SKM-1 treated with dmso at 0.1 percent for 144 hours (cell line): ENCODE measurements around the gene KSR1.
"Not testable (repeated sequence)": the region's sequence is repeated elsewhere in the genome, so short reads cannot be mapped to it uniquely, and the experiment has no call there.

ENCODE experiments used
- DNase-seq: peaks from one replicate; lab custom pipeline; 2025; ENCODE audit not compliant: unreplicated experiment; lab: John Stamatoyannopoulos, UW

Gene KSR1

DNA sequence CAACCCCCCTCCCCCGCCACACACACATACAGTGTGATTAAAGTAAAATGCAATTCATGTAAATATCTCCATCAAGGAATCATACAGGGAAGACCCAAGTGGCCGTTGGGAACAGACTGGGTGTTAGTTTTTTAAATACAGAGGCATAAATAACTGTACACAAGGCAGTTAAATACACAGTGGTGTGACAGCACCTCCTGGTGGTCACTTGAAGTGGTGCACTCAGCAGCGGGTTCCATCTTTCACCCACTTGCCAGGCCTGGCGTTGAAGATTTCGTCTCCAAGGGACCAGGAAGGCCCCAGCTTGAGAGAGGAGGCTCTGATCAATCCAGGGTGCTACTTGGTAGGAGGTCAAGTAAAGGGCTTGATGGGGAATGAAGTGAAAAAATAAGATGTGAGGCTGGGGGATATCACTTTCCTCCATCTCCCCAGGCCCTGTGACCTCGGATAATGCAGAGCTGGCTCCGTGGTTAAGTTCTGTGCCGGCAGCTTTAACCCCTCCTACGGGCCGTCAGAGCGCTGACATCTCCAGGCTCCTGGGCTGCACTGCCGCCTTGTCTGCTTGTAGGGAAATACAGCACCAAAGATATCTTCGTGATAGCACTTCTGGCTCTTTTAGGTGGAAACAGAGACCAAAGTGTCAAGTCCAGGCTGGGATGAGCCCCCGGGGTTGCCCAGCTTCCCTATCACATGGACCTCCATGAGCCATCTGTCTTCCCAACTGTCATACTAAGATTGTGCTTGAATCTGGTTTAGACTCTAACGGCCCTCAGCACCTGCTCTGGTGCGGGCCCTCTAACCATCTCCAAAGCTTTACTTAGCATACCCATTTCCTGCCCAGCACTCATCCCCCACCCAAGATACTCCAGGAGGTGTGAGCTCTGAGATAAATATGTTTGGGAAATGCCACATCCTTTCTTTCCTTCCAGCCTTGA, 195.4 kb downstream of the KSR1 start:
- DNase-seq = peak; percentile 3

DNA sequence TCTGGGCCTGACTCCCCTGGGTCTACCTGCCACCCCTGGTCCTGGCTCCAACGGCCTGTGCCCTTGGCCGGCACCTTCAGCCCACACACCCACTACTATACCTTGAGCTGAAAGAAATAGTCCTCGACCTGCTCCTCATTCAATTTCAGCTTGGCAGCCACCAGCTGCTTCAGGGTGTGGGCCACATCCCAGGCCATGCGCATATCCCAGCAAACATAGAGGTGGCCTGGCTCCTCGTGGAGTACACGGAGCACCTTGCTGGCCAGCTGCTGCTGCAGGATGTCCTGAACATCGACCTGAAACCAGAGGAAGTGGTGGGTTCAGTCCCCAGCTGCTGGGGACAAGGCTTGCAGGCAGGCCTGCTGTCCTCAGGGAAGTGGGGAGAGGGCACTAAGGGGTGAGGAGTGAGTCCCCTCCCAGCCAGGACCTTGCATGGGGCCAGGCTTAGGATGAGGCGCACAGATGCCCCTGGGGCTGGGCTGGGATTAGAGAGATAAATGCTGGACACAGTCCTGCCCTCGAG, 197.3 kb downstream of the KSR1 start:
- not testable (repeated sequence) for DNase-seq

DNA sequence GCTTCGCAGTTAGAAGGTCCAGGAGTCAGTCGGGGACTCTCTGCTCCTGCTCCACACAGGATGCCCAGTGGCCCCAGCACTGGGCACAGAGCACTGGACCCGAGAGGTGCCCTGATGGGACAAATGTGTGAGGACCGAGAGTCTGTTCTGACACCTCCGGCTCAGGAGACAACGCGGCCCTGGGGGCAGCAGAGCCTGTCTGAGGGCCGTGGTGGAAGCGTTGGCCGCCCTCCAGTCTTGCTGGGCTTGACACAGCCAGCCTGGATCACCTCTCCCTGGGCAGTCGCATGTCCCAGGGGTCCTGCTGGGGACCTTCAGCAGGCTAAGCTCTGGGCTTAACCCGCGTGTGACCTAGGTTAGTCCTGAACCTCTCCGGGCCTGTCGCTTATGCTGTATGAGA, 197.9 kb downstream of the KSR1 start:
- DNase-seq = no peak

DNA sequence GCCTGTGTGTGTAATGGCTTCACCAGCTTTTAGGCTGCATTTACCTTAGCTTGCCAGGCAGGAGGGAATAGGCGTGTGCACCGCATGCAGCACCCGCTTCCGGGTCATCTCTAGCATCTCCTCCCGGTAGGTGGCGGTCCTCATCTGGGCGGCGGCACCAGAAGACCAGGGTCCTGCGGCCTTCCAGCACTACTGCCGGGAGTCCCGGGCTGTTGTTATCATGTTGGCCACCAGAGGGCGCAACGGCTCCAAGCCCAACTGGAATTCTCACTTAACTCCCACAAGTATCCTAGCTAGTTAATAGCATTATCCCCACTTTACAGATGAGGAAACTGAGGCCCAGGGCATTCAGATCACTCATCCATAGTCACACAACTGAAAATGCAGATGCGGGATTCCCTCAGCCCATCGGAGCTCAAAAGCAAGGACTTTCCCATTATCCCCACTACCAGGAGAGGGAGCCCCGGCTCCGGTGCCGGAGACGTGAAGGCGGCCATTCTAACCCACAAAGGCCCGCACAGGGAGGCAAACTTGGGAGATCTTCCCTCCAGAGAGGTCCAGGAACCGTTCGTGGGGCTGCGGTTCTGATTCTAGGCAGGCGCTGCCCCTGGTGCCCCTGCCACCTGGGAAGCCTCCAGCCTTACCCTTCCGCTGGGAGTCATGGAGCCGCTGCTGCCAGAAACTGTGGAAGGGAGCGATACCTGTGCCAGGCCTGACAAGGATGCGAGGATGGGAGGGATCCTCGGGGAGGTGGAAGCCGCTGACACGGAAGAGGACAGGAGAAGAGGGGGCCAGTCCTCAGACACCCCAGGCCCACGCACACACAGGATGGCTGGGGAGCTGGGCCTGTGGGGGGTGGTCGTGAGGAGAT, 198.6 kb downstream of the KSR1 start:
- DNase-seq = peak; percentile 89

DNA sequence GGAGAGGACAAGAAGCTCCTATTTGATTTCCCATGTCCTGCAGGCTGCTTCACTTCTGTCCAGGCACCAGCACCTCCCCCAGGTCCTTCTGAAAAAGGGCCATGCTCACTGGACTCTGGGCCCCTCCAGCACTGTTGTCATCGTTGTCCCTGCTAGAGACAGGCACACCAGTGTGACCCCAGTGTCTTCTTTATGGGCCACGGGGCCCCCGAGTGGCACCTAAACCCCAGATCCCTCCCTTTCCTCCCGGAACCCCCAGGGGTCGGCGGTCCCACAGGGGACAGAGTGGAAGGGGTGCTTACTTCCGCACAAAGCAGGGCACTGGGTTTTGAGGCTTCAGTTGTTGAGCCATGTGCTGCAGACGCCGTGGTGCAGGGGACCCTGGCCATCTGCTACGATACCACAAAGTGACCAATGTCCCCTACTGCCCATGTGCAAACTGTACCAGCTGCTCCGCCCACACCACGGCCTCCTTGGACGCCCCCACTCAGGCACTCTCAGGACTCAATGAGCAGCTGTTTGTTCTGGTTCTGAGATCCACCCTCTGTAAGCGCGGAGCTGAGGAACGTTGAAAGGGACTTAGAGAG, 199.4 kb downstream of the KSR1 start:
- DNase-seq = not testable (repeated sequence)

DNA sequence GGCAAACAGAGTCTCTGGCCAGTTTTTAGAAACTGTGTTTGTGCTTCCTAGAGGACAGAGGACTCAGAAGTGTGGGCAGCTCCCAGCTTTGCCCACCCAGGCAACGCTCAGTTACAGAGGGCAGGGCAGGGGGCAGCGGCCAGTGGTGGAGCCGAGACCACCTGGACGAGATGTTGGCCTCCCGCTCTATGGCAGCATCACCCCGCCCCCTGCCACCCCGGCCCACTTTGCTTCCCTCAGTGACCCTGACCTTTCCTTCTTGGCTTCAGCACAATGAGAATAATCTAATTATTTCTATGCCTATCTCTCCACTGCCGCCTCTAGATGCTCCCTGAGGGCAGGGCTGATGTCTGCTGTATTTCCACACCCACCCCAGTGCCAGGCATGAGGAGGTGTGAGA, 200.4 kb downstream of the KSR1 start:
- not testable (repeated sequence) for DNase-seq

DNA sequence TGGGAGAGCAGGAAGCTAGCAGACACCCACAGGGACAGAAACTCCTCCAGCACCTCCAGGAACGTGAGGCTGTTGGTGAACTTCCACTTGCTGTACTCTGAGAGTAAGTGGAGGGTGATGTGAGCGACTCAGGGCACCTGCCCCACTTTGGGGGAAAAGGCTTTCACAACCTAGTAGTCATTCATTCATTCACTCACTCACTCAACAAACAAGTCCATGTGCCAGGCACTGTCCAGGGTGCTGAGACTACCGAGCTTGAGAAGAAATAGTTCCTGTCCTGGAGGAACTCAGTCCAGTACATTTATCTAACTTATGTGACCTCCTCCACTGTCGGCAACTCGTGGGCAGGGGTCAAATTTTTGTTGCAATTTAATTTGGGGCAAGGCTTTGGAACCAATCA, 201.4 kb downstream of the KSR1 start:
- DNase-seq = no peak

DNA sequence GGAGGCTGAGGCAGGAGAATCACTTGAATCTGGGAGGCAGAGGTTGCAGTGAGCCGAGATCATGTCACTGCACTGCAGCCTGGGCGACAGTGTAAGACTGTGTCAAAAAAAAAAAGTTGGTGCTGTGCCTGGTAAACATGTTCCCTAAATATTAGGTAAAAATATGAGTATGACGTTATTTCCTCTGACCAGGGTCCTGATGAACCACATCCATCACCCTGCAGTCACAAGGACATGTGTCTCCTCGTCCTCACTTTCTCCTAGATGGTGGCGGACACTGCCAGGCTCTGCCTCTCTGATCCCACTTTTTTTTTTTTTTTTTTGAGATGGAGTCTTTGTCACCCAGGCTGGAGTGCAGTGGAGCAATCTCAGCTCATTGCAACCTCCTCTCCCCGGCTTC, 203.4 kb downstream of the KSR1 start:
- no peak for DNase-seq

DNA sequence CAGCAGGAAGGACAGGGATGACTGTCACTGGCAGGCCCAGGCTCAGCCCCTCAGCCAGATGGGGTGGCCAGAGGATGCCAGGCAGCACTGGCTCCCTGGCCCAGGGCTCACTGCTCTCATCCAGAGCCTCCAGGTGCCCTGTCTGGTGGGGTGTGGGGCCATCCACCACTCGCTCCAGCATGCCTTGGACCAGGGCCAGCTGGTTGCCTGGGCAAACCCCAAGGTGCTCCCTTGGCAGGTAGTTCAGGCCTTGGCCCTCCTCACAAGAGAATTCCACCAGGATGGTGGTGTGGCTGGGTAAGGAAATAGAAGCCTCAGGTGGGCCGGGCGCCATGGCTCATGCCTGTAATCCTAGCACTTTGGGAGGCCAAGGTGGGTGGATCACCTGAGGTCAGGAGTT, 204.2 kb downstream of the KSR1 start:
- no peak for DNase-seq

DNA sequence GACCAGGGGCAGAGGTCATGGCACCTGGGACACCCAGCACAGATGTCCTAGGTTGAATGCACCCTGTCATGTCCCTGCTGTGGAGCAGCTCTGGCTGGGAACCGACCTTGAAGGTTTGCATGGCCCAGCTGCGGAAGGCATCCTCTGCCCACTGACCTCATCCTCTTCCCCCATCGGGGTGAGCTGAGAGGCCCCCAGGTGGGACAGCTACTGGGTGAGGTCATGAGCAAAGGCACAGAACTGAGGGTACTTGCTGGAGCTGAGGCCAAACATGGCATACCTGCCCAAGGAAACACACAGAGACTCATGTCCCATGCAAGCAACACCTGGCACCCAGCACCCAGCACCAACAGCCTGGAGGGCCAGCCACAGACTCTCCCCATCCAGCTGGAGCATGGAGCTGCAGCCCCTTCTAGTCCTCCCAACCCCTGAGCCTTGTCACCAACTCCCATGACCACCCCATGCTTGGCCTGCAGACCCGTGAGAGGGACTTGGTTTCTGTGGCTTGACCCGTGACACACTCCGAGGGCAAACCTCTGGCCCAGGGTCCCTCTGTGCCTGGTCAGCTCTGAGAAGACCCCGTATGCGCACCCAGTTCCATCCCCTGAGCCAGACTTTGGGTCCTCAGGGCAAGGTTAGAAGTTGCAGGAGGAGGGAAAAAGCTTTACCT, 207.8 kb downstream of the KSR1 start:
- DNase-seq = no peak

DNA sequence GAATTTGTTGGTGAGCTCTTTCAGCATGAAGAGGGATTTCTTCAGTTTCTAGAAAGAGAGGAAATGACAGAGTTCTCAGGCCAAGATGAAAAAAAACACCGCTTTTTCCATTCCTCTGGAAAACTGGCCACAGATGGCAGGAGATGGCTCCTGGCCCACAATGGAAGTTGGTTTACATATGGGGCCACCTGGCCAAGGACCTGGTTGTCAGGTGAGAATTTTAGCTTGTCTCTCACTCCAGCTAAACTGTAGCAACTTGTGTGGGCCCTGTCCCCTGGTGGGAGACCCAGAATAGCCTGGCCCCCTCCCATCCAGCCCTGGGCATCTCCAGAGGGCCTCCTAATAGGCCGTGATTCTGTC, 208.3 kb downstream of the KSR1 start:
- no peak for DNase-seq

DNA sequence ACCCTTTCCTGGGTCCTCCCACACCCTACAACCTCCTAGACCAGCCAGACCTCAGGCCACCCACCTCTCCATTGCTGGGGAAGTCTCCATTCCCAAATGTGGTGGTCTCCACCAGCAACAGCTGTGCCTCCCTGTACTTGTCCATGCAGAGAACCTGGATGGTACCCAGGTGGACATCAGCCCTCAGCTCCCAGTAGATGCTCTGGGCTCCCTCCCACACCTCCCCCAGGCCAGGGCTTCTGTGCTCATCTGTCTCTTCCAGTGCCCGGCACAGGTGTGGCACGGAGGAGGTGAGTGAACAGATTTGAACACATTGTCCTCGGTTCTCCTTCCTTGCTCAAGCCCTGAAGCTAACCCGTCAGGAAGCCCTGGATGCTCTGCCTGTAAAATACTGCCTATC, 209.3 kb downstream of the KSR1 start:
- DNase-seq = no peak

DNA sequence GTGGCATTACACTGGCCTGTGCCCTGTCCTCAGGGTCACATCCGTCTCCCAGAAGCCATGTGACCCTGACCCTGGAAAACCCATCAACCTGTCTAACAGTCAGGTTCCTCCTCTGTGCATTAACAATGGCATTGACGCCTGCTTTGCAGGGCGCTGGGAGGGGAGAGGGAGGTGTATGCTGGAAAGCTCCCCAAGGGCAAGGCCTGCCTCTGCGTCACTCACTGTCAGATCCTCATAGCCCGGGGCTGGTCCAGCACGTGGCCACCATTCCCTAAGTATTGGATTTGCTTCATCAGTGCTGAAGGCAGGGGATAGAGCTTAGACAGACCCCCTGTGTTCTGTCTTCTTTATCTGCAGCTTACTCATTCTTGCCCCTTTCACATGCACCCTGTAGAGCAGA, 210.0 kb downstream of the KSR1 start:
- DNase-seq = not testable (repeated sequence)

DNA sequence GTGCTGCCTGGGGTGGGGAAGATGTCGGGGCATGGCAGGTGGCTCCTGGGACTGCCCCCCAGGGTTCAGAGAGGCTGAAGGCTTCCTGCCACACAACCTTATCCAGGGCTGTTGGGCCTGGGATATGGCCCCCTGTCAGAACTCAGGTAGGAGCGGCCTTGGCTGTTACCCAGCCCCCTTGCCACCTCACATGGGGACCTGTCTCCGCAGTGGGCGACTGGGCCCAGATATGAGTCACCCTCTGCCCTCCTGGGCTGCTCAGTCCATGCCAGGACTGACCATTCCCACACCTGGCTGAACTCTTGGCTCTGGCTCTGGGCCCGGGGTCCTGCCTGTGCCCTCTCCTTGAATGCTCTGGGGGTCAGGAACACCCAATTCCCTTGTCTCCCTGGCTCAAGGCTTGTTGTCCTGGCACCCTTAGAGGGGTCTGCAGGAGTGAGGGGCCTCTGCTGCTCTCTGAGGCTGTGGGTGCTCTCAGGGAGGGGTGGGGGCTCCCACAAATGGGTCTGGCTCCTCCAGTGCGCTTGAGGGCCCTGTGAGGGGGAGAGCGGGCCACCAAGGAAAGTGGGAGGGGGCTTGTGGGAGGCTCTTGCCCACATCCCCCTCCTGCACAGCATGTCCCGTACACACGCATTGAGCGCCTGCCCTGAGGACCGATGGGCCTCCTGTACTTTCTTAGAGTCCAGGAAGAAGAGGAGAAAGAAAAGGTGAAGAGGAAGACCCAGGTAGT, 210.7 kb downstream of the KSR1 start:
- DNase-seq = no peak

DNA sequence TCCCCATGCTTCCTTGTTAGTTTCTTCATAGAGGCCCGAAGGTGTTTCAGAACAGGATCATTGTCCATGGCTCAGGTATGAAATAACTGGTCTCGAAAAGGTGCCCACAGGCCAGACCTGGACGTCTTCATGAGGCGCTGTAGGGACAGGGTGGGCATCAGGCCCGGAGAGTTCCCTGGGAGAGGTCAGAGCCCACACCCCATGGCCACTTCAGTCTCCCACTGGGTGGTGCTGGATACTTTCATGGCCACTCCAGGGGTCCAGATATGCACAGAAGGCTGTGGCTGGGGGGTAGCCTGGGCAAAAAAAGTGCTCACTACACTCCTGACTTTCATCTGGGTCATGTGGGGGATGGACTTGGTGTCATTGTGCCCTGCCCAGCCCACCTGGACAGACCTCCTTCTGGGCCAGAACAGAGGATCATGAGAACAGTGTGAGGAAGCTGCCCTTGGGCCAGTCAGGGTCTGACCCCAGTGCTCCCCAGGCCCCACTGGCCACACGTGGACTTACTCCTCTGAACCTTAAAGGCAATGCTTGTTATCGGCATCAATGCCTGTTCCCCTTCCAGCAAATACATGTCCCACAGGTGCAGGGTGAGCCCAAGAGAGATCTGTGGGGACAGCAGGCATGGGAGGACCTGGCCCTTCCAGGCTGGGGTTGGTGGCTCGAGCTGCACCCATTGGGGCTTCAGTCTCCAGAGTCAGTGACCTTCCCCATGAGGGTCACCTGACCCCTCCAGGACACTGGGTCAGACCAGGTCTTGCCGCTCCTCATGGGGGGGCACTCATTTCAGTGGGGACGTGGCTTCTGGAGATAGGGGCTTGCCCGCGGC, 211.6 kb downstream of the KSR1 start:
- no peak for DNase-seq

DNA sequence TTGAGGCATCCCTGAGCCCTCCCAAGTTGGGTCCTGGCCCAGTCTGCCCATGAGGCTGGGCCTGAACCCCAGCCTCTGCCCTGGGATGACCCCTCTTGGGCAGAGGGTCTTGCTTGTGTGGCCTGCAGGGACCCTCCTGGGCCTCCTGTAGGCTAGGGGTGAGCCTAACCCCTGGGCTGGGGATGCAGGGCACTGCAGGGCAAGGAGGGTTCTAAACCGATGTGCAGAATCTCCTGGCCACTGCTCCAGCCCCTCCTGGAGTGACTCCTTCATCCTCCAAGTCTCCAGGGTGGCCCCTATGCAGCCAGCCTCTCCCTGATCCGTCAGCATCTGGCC, 212.2 kb downstream of the KSR1 start:
- no peak for DNase-seq

DNA sequence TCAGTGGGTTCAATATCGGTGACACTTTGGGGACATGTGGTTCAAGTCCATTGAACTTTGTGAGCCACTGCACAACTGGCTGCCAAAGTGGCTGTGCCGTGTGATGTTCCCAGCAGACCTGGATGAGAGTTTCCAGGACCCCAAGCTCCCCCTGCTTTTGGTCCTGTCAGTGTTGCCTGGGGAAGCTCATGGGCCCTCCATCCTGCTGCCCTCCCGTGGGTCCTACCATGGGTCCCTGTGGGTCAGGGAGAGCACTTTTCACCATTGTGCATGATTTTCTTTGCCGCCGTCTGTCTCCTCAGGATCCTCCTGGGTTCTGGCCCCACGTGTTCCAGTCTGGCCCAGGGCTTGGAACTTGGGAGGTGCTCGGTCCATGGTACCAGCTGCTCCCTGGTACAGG, 212.9 kb downstream of the KSR1 start:
- DNase-seq = no peak

DNA sequence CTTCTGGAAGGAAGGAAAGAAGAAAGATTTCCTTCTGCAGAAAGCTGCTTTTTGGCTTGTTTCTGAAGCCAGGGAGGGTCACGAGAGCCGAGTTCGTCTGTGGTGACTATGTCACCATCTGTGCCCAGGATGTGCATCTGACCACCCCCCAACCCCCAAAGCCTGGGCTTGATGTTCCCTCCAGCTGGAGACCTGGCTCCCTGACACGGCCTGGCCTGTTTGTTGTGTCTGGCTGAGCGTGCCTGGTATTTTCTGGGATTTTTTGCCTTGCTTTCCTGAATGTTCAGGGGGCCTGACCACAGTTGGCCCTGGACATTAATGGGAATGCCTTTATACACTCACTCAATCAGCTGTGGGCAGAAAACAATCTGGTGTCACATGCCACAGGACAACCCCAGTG, 213.6 kb downstream of the KSR1 start:
- no peak for DNase-seq

DNA sequence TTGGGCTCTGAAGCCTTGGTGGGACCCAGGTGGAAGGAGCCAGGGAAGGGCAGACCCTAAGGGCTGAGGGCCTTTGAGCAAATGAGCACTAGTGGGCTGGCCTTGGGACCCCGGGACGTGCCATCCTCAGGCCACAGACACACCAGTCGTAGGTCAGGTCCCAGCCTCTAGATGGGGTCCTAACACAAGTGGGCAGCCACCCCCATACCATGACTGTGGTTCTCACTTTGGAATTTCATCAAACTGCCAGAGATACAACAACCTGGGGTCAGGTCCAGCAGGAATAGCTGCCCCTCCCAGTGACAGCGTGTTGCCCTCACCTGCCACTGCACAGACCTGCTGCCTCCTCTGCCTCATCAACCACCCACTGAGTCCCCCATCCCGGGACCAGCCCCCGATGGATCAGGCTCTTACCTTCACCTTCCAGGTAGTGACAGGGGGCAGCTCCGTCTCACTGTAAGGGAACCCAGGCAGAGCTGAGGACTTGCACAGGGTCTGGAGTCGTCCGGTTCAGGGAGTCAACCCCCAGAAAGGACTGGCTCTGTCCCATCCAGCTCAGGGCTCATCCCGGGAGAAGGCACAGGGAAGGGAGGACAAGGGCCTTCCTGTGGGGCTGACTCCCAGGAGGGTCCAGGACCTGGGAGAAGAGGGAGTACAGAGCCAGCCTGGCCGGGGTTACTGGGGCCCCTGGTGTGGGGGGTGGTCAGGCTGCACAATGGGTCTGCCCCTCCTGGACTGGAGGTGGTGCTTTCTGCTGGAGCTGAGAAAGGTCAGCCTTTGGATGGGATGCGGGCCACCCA, 214.7 kb downstream of the KSR1 start:
- DNase-seq = no peak
